GM12875 (cell line): Measurements from ENCODE around the gene ABHD12.

Source experiments
- H3K4me3 ChIP-seq: one replicate; pipeline ENCODE4 v1.5.1; 2011; ENCODE audit warnings: low read depth, low read length, control low read depth
- TF ChIP-seq, protein P1 (sequence below): IDR thresholded peaks from 2 replicates; pipeline ENCODE4 v1.5.1; 2011; ENCODE audit warnings: low read depth, mild to moderate bottlenecking, control low read depth, inconsistent platforms, low read length, moderate library complexity, borderline replicate concordance; ENCODE audit not compliant: insufficient read depth

Gene ABHD12

DNA sequence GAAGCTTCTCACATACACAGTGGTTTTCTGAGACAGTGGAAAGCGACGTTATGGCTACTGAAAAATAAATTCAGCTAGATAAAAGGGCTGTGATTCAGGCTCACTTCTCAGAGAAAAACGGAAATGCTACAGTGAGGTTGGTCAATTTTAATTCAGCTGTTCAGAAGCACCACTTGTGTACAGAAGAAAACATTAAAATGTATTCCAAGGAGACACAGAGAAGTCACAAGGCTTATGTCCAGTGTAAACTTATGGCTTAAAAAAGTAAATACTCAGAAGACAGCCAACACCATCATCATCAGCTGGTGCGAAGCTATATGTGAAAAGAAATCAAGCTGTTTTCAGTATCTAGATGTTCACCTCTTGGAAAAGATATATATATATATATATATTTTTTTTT lies 68.6 kb downstream of the ABHD12 start:
- H3K4me3 ChIP-seq = no peak overlapping the region
- TF ChIP-seq, protein P1, sequence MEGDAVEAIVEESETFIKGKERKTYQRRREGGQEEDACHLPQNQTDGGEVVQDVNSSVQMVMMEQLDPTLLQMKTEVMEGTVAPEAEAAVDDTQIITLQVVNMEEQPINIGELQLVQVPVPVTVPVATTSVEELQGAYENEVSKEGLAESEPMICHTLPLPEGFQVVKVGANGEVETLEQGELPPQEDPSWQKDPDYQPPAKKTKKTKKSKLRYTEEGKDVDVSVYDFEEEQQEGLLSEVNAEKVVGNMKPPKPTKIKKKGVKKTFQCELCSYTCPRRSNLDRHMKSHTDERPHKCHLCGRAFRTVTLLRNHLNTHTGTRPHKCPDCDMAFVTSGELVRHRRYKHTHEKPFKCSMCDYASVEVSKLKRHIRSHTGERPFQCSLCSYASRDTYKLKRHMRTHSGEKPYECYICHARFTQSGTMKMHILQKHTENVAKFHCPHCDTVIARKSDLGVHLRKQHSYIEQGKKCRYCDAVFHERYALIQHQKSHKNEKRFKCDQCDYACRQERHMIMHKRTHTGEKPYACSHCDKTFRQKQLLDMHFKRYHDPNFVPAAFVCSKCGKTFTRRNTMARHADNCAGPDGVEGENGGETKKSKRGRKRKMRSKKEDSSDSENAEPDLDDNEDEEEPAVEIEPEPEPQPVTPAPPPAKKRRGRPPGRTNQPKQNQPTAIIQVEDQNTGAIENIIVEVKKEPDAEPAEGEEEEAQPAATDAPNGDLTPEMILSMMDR = no peak

DNA sequence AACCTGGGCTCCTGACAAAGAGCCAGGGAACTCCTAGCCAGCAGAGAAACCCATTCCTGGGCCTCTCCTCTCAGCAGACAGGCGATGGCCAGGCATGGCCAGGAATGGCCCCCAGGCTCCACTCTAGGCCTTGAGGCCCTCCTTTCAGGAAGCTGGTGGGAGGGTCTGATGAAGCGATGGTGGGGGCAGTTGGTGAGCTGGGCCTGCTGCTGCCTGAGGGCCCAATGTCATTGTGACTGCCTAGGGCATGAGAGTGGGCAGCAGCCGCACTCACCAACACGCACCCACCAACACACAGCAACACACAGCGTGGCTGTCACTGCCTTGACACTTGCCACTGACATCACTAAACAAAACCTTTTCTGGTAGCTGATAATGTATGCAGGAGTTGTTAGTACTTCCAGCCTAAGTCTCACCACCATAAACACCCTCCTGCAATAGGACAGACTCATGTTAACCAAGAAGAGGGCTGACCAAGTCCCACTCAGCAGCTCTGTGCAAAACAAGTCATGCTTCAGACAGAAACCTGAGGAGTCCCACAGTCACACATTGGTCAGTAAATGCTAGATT lies 69.3 kb downstream of the ABHD12 start:
- TF ChIP-seq, protein P1 = no peak
- H3K4me3 ChIP-seq = no peak overlapping the region

DNA sequence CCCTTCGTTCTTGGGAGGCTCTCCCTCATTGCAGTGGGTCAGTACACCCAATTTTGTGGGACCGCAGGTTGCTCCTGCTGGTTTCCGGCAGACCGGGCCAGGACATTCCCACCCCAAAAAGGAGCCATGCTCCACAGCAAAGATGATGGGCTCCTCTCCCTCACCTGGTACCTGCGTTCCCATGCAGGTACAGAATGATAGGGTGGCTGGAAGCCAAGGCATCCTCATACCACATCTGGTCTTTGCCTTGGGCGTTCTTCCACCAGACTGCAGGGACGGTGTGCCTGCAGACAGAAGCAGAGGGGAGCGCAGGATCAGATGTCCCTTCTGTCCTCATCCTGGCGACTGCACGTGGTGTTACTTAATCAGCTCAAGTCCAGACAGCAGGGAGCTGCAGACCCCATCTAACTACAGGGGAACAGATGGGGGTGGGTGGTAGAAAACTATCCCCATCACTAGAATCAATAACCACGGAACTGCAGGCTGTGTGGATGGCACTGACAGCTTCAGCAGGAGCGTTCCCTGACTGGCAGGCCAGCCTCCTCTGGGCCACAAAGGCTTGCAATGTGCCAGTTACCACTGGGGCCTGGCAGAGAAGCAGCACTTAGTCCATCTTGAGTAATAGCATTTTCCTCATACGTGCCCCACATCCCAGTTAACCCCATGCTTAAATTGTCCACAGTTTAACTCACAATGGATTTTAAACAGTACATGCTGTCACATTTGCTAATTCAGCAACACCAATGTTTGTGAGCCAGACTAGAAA lies 70.4 kb downstream of the ABHD12 start:
- TF ChIP-seq, protein P1 = no peak
- no peak overlapping the region for H3K4me3 ChIP-seq

DNA sequence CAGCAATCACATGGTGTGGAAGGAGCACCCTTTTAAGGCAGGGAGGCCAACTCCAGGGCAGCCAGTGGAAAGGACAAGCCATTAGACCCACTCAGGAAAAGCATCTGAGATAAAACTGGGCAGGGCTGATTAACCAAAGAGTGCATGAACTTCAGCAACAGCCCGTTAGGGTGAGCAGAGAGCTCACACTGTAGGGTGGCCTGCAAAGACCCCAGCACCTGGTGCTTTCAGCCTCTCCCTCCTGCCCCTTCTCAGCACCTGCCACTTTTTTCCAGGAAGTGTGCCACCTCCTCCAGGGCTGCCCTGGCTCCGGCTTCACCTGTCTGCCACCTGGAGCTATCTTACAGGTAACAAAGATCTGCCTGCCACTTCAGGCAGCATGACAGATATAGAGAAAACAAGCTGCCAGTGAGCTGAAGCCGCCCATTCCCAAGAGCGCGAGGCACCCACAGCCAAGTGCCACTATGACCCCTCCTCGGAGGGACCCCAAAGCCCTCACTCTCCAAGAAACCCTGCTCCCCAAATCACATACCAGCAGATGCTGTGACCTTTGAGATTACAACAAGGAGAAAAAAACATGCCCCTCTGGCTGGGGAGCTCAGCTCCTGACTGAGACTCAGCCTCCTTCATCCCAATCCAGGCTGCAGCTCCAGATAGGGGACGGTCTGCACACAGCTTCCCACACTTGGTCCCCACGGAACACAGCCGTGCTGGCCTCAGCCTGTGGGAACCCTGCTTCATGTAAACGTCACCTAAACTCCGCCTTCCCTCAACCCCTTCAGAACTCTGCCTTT lies 71.2 kb downstream of the ABHD12 start:
- no peak overlapping the region for H3K4me3 ChIP-seq
- TF ChIP-seq, protein P1 = peak; percentile 19; the same call in 1 of the 2 replicates

DNA sequence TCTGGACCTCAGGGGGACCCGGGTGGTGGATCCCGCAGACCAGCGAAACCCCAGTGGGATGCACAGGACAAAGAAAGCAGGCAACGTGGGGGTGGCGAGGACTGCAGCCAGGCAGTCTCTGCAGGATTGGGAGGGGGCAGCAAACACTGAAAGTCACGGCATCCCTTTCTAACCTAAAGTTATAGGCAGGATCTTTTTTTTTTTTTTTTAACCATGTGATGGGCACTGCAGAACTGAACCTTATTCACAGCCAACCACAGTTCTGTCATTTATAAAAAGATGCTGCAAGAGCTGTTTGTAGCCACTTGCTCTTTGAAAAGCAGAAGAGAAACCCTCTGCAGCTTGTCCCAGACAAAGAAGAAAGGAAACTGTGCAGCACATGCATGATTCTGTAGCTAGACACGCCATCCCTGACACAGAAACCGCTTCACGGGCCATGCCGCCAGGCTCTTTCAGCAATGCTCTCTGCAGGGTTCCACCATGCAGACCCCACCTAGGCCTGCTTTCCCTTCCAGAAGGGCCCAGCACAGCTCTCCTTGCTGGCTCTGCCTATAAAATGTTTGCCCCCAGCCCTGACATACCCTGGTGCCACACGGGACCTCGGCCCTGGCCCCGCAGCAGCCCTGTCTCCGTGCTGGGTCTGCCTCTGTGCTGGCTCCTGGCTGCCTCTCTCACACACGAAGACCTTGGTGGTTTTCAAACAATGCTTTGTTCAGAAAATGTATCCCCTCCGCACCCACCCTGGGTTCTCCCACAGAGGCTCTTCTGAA lies 72.0 kb downstream of the ABHD12 start:
- TF ChIP-seq, protein P1 = no peak

DNA sequence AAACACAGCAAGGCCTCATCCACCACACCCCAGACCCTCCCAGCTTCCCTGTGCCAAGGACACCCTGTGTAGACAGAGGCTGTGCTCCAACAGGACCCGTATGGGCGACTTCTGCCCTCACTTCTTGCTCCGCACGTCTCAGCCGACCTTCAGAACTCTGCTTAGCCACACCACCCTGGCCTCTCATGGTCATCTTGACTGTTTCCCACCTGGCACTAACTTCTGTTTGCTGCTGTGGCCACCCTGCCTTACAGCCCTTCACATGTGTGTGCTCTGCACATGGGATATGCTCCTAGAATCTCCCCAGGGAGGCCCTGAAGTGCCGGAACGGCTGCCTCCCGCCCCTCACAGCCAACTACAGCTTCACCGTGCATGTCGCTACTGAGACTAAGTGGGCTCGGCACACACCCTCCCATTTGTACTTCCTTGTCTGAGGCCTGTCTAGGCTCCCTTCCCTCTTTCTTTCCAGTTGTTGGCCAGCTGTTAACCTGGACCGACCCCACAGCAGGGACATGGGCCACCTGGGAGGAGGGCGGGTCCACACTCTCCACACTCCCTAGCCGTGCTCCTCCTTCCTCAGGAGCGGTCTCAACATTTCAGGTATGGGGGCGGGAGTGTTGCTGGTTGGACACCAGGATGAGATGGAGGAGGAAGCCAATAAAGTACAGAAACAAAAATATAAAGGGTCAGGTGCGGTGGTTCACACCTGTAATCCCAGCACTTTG lies 73.1 kb downstream of the ABHD12 start:
- no peak overlapping the region for H3K4me3 ChIP-seq
- TF ChIP-seq, protein P1 = no peak

More for the DNA sequence above, 72.0 kb downstream of the ABHD12 start:
- no peak overlapping the region for H3K4me3 ChIP-seq
